Fibroblast of villous mesenchyme (primary cell): ENCODE results near the gene KRT84. TPM values are rescaled to one million over a fixed set of nuclear protein-coding genes. Genes with fewer than 3 reads are reported as not detected.

ENCODE experiments used
- DNase-seq: peaks from one replicate; pipeline ENCODE4 v3.0.0-alpha.2; 2010; ENCODE audit warnings: low read depth
- H3K4me3 ChIP-seq: 2 replicates; pipeline ENCODE4 v1.5.1; 2011; ENCODE audit warnings: low read depth, mild to moderate bottlenecking, low read length
- total RNA-seq: library from RNA; depleted of rRNA; stranded (reverse); fragments of >200 nt; gene quantifications from 2 replicates; pipeline ENCODE4 v1.2.3, GENCODE V29; 2012
- TF ChIP-seq, protein P1 (sequence below): IDR thresholded peaks from 2 replicates; pipeline ENCODE4 v1.5.1; 2012; ENCODE audit warnings: low read depth, mild to moderate bottlenecking, low read length; ENCODE audit not compliant: insufficient read depth

The KRT84 gene
- total RNA-seq, 1 donor, result not detected

GRCh38 chr12:52390739-52391617, 5.5 kb upstream of the KRT84 start:
- TF ChIP-seq, protein P1, sequence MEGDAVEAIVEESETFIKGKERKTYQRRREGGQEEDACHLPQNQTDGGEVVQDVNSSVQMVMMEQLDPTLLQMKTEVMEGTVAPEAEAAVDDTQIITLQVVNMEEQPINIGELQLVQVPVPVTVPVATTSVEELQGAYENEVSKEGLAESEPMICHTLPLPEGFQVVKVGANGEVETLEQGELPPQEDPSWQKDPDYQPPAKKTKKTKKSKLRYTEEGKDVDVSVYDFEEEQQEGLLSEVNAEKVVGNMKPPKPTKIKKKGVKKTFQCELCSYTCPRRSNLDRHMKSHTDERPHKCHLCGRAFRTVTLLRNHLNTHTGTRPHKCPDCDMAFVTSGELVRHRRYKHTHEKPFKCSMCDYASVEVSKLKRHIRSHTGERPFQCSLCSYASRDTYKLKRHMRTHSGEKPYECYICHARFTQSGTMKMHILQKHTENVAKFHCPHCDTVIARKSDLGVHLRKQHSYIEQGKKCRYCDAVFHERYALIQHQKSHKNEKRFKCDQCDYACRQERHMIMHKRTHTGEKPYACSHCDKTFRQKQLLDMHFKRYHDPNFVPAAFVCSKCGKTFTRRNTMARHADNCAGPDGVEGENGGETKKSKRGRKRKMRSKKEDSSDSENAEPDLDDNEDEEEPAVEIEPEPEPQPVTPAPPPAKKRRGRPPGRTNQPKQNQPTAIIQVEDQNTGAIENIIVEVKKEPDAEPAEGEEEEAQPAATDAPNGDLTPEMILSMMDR, result peak; percentile 71
- peak; percentile 19 for DNase-seq
- no peak overlapping the region for H3K4me3 ChIP-seq

GRCh38 chr12:52389313-52390207, 4.1 kb upstream of the KRT84 start:
- TF ChIP-seq, protein P1, result no peak
- no peak overlapping the region for H3K4me3 ChIP-seq
- no peak for DNase-seq

DNA sequence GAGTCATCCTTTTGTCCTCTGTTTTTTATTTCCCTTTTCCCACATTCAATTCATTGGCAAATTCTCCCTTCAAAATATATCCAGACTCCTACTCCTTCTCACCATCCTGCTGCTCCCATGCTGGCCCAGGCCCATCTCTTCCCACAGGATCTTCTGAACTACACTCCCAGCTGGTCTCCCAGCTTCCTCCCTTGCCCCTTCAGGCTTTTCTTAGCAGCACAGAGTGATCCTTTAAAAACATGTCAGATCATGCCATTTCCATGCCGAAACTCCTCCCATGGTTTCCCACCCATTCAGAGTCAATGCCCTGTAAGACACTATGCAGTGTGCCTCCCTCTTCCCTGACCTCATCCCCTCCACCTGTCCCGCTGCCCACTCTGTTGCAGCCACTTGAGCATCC, 2.4 kb upstream of the KRT84 start:
- H3K4me3 ChIP-seq, result no peak overlapping the region
- no peak for DNase-seq
- TF ChIP-seq, protein P1, result no peak

DNA sequence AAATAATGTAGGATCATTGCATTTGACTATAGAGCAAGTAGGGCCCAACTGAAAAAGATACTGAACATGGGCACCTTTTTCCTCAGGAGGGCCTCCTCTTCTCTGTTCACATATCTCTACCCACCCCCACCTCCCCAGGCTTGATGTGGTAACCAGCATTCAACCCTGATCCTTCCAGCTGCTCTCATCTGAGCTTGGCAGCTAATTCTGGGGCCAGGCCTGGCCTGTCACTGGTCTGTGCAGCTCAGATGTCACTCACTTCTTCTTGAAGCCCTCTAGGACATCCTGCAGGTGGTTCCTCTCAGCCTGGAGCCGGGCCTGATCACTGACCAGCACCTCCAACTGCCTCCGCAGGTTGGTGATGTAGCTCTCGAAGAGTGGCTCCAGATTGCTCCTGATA, 2.1 kb downstream of the KRT84 start:
- no peak for DNase-seq
- no peak overlapping the region for H3K4me3 ChIP-seq
- TF ChIP-seq, protein P1, result no peak

DNA sequence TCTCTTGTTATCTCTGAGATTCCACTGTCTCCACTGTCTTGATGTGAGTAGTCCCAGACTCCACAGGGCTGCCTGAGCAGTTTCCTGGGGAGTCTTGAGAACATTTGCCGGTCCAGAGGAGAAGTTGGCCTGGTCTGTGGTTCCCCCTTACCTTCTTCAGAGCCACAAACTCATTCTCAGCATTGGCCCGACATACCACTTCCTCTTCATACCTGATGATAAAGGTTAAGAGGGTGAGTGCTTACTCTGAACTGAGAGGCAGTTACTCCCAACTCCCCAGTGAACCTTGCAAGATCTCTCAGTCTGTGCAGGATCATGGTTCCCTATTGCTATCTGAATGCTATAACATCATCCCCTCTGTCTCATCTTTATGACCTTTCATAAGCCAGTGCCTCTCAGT, 2.6 kb downstream of the KRT84 start:
- TF ChIP-seq, protein P1, result no peak

DNA sequence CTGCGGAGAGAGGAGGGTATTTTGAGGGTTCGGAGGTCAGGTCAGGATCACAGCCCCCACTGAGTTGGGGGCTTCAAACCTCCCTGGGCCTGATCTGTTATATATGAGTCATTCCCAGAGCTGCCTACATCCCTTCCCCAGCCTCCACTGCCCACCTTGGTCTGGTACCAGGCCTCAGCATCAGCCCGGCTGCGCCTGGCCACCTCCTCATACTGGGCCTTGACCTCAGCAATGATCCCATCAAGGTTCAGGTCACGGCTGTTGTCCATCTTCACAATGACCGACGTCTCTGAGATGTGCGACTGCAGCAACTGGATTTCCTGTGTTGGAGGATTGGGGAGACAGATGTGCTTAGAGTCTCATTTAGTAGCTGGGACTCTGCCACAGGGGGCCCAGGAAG, 4.2 kb downstream of the KRT84 start:
- no peak for DNase-seq
- no peak overlapping the region for H3K4me3 ChIP-seq
- TF ChIP-seq, protein P1, result no peak

More for the DNA sequence above, 2.6 kb downstream of the KRT84 start:
- H3K4me3 ChIP-seq, result no peak overlapping the region
- no peak for DNase-seq
